HepG2 (cell line): ENCODE measurements around the gene MTHFD1L. TPM values are rescaled to one million over a fixed set of nuclear protein-coding genes. Genes with fewer than 3 reads are reported as not detected.

Experiments used
- CTCF ChIP-seq: sonication (generic); formaldehyde crosslinking; IDR thresholded peaks from 2 replicates; pipeline ENCODE4 v1.5.0; 2020; ENCODE audit warnings: mild to moderate bottlenecking, missing genetic modification reagents, moderate library complexity
- E2F1 ChIP-seq: sonication (generic); formaldehyde crosslinking; IDR thresholded peaks from 2 replicates; pipeline ENCODE4 v1.5.0; 2020; ENCODE audit warnings: missing genetic modification reagents
- FOXJ3 ChIP-seq: sonication (generic); formaldehyde crosslinking; IDR thresholded peaks from 2 replicates; pipeline ENCODE4 v1.4.0; 2020; ENCODE audit warnings: missing genetic modification reagents, mild to moderate bottlenecking, borderline replicate concordance
- GRHL1 ChIP-seq: sonication (generic); formaldehyde crosslinking; conservative IDR thresholded peaks from 2 replicates; pipeline ENCODE4 v1.8.0; 2022; ENCODE audit warnings: missing genetic modification reagents
- HBP1 ChIP-seq: IDR thresholded peaks from 2 replicates; pipeline ENCODE4 v1.6.1; 2016; ENCODE audit warnings: low read depth, control low read depth
- KAT7 ChIP-seq: IDR thresholded peaks from 2 replicates; pipeline ENCODE4 v1.6.1; 2018; ENCODE audit warnings: borderline replicate concordance, missing compliant biosample characterization
- MAFK ChIP-seq, 2 experiments: IDR thresholded peaks in 1 of 2; conservative IDR thresholded peaks in 1 of 2; 2 replicates each; pipeline ENCODE4 v1.6.1; 2011; ENCODE audit warnings: improper control_type of control experiment in 2 of 2, low read length in 2 of 2
- PAX8 ChIP-seq: sonication (generic); formaldehyde crosslinking; IDR thresholded peaks from 2 replicates; pipeline ENCODE4 v1.8.0; 2022; ENCODE audit warnings: mild to moderate bottlenecking, missing genetic modification reagents, borderline replicate concordance
- TMF1 ChIP-seq: sonication (generic); formaldehyde crosslinking; IDR thresholded peaks from 2 replicates; pipeline ENCODE4 v1.8.1; 2022; ENCODE audit warnings: low read depth, missing genetic modification reagents
- ZBTB2 ChIP-seq: sonication (generic); formaldehyde crosslinking; IDR thresholded peaks from 2 replicates; pipeline ENCODE4 v1.8.0; 2022; ENCODE audit warnings: low read depth, missing genetic modification reagents
- ZFP41 ChIP-seq: sonication (generic); formaldehyde crosslinking; IDR thresholded peaks from 2 replicates; pipeline ENCODE4 v1.4.0; 2020; ENCODE audit warnings: mild to moderate bottlenecking, missing genetic modification reagents, borderline replicate concordance
- ZFP90 ChIP-seq: sonication (generic); formaldehyde crosslinking; IDR thresholded peaks from 2 replicates; pipeline ENCODE4 v1.8.0; 2022; ENCODE audit warnings: missing genetic modification reagents, mild to moderate bottlenecking, inconsistent platforms, borderline replicate concordance
- ZNF17 ChIP-seq: sonication (generic); formaldehyde crosslinking; IDR thresholded peaks from 2 replicates; pipeline ENCODE4 v1.5.0; 2020; ENCODE audit warnings: mild to moderate bottlenecking, missing genetic modification reagents
- ZNF704 ChIP-seq: sonication (generic); formaldehyde crosslinking; IDR thresholded peaks from 2 replicates; pipeline ENCODE4 v1.8.1; 2023; ENCODE audit warnings: mild to moderate bottlenecking, inconsistent platforms, moderate library complexity, missing genetic modification reagents, borderline replicate concordance
- ZNF761 ChIP-seq: sonication (generic); formaldehyde crosslinking; conservative IDR thresholded peaks from 2 replicates; pipeline ENCODE4 v1.4.0; 2020; ENCODE audit warnings: mild to moderate bottlenecking, missing genetic modification reagents
- ZNF800 ChIP-seq: sonication (generic); formaldehyde crosslinking; IDR thresholded peaks from 2 replicates; pipeline ENCODE4 v1.4.0; 2020; ENCODE audit warnings: missing genetic modification reagents
- ZNF879 ChIP-seq: sonication (generic); formaldehyde crosslinking; IDR thresholded peaks from 2 replicates; pipeline ENCODE4 v1.8.1; 2023; ENCODE audit warnings: missing genetic modification reagents
- polyA plus RNA-seq, 8 experiments: library from polyadenylated mRNA; depleted of rRNA in 3 of 8; stranded (reverse) in 7 of 8; unstranded in 1 of 8; fragments of >200 nt; fragmentation: Illumina TruSeq in 4 of 8; extraction: Trizol in 4 of 8; gene quantifications; 2 replicates each; pipeline versions ENCODE4 v1.2.1 to v1.2.3, GENCODE V29; 2011 to 2016; ENCODE audit warnings: low read depth in 4 of 8, missing spikeins in 1 of 8, mixed read lengths in 1 of 8; ENCODE audit not compliant: insufficient read depth in 1 of 8
- total RNA-seq, 5 experiments: library from RNA; depleted of rRNA; stranded (reverse); fragments of >200 nt; fragmentation: Illumina TruSeq; extraction: Trizol; gene quantifications; 2 replicates each; pipeline ENCODE4 v1.2.3, GENCODE V29; 2016; ENCODE audit warnings: low read depth in 1 of 5

MTHFD1L gene
- total and polyA plus RNA-seq, 2 of the 13 experiments (the other 11 are each of a cell fraction or from before 2014, with no cell fraction given) = 24.0 to 39.6 TPM

GRCh38 chr6:151060096-151060765, 194.7 kb downstream of the MTHFD1L start (continued):
- TF ChIP-seq FOXJ3 (CRISPR knock-in tag) (no peak), ZBTB2 (CRISPR knock-in tag) (no peak), ZNF704 (CRISPR knock-in tag) (no peak), GRHL1 (CRISPR knock-in tag) (no peak), CTCF (no peak), KAT7 (CRISPR knock-in tag) (no peak; the same call in 1 of the 2 replicates), ZFP41 (CRISPR knock-in tag) (no peak), PAX8 (CRISPR knock-in tag) (no peak), MAFK (conservative IDR thresholded peaks at IDR 0.05 in 1 of 2, IDR thresholded peaks at IDR 0.05 in 1 of 2; ENCODE audit: low read length in 2 of 2) (no peak; a peak in 1 of 4 replicates), TMF1 (CRISPR knock-in tag) (no peak), ZNF800 (CRISPR knock-in tag) (no peak), ZFP90 (no peak), HBP1 (CRISPR knock-in tag) (peak; percentile 69; the same call in 1 of the 2 replicates), ZNF761 (CRISPR knock-in tag) (no peak), E2F1 (no peak), ZNF17 (CRISPR knock-in tag) (no peak), ZNF879 (CRISPR knock-in tag) (no peak)
